ENCODE results near the gene VSTM4.

- TF ChIP-seq, protein P1, sequence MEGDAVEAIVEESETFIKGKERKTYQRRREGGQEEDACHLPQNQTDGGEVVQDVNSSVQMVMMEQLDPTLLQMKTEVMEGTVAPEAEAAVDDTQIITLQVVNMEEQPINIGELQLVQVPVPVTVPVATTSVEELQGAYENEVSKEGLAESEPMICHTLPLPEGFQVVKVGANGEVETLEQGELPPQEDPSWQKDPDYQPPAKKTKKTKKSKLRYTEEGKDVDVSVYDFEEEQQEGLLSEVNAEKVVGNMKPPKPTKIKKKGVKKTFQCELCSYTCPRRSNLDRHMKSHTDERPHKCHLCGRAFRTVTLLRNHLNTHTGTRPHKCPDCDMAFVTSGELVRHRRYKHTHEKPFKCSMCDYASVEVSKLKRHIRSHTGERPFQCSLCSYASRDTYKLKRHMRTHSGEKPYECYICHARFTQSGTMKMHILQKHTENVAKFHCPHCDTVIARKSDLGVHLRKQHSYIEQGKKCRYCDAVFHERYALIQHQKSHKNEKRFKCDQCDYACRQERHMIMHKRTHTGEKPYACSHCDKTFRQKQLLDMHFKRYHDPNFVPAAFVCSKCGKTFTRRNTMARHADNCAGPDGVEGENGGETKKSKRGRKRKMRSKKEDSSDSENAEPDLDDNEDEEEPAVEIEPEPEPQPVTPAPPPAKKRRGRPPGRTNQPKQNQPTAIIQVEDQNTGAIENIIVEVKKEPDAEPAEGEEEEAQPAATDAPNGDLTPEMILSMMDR (IDR thresholded peaks at IDR 0.05; ENCODE audit: insufficient read depth, low read length), result no peak
- TF ChIP-seq POLR2AphosphoS5 (IDR thresholded peaks at IDR 0.05; ENCODE audit: low read depth) (no peak), SPI1 (IDR thresholded peaks at IDR 0.05; ENCODE audit: borderline replicate concordance, low read depth) (no peak)
- TF ChIP-seq, protein P2, sequence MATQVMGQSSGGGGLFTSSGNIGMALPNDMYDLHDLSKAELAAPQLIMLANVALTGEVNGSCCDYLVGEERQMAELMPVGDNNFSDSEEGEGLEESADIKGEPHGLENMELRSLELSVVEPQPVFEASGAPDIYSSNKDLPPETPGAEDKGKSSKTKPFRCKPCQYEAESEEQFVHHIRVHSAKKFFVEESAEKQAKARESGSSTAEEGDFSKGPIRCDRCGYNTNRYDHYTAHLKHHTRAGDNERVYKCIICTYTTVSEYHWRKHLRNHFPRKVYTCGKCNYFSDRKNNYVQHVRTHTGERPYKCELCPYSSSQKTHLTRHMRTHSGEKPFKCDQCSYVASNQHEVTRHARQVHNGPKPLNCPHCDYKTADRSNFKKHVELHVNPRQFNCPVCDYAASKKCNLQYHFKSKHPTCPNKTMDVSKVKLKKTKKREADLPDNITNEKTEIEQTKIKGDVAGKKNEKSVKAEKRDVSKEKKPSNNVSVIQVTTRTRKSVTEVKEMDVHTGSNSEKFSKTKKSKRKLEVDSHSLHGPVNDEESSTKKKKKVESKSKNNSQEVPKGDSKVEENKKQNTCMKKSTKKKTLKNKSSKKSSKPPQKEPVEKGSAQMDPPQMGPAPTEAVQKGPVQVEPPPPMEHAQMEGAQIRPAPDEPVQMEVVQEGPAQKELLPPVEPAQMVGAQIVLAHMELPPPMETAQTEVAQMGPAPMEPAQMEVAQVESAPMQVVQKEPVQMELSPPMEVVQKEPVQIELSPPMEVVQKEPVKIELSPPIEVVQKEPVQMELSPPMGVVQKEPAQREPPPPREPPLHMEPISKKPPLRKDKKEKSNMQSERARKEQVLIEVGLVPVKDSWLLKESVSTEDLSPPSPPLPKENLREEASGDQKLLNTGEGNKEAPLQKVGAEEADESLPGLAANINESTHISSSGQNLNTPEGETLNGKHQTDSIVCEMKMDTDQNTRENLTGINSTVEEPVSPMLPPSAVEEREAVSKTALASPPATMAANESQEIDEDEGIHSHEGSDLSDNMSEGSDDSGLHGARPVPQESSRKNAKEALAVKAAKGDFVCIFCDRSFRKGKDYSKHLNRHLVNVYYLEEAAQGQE (IDR thresholded peaks at IDR 0.05; ENCODE audit: insufficient replicate concordance, low read depth), result no peak
Observed at GRCh38 chr10:49152663-49153062, 37.3 kb upstream of the VSTM4 start.

Measured in HL-60 (cell line).